ENCODE data around the gene CRB1.

CRB1 gene

GRCh38 chr1:197303463-197303862 is 35.4 kb downstream of the CRB1 start:
- no peak for DNase-seq (ENCODE audit: low read depth)

- DNase-seq (ENCODE audit: low read depth): no peak
Measured at GRCh38 chr1:197304638-197305200, 36.7 kb downstream of the CRB1 start.

GRCh38 chr1:197305925-197306324 is 37.9 kb downstream of the CRB1 start:
- DNase-seq (ENCODE audit: low read depth): no peak

GRCh38 chr1:197306381-197307062 is 38.5 kb downstream of the CRB1 start:
- no peak for DNase-seq (ENCODE audit: low read depth)

DNA sequence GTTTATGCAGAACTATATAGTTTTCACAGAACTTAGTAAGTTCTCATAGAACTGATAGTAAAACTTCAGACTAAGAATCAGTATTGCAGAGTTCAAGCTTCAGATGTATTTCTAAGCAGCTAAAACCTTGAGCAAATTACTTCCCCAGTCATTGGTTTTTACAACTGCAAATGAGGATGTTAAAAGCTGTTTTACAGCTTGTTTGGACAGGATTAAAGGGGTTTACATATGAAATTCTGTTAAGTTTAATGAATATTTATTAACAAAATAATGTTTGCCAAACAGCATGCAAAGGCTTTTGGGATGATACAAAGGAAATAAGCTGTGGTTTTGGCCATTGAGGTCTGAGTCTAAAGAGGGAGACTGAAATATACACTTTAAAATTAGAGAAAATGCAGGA is 39.1 kb downstream of the CRB1 start:
- no peak for DNase-seq (ENCODE audit: low read depth)

- DNase-seq (ENCODE audit: low read depth): no peak
Measured at GRCh38 chr1:197307551-197307950, 39.5 kb downstream of the CRB1 start.

GRCh38 chr1:197311081-197311480 is 43.0 kb downstream of the CRB1 start:
- DNase-seq (ENCODE audit: low read depth): no peak

GRCh38 chr1:197312163-197312562 is 44.1 kb downstream of the CRB1 start:
- no peak for DNase-seq (ENCODE audit: low read depth)

DNA sequence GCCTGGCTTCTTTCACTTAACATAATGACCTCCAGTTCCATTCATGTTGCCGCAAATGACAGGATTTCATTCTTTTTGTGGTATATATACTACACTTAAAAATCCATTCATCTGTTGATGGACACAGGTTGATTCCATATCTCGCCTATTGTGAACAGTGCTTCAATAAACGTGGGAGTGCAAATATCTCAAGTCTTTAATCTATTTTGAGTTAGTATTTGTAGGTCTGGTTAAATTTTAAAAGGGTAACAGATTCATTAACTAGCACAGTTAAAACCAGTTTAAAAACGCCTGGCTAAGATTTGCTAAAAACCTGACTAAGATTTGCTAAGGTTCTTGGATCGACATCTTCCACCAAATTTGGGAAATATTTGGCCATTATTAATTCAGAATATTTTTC is 45.7 kb downstream of the CRB1 start:
- no peak for DNase-seq (ENCODE audit: low read depth)

- DNase-seq (ENCODE audit: low read depth): no peak
Measured at GRCh38 chr1:197314682-197315081, 46.6 kb downstream of the CRB1 start.

- no peak for DNase-seq (ENCODE audit: low read depth)
Measured at GRCh38 chr1:197319631-197320030, 51.6 kb downstream of the CRB1 start.

DNA sequence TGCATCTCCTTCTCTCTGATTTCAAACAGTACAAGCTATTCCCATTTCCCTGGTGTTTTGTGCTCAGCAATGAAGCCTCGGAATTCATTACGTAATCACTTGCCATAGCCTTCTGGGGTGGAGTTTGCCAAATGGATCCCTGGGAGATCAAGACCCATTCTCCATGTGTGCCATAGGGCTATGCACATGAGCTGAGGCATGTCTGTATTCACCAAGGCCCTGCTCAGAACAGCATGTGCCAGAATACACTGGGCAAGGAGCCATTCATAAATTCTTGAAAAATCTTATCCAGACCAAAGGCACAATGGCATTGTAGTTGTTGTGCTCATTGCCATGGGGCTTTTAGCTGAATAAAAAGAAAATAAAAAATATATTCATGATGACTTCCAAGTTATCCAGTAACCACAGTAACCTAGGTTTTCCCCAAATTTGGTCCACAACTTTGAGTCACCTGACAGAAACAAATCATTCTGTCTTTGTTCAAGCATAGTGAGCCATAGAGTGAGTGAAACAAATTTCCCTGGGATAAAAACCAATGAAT is 53.0 kb downstream of the CRB1 start:
- DNase-seq (ENCODE audit: low read depth): peak; percentile 87

DNA sequence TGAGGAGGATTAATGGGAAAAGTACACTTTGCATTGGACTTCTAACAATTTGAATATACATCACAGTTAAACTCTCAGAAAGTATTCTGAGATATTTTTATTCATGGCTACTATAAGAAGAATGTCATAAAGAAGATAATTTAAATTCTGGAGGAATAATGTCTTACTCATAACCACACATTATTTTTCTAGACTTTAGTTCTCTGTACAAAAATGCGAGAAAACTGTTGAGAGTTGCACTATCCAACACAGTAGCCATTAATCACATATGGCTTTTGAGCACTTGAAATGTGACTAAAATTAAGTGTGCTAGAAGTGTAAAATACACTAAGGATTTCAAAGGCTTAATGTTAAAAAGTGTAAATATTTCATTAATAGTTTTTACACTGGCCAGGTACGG is 53.8 kb downstream of the CRB1 start:
- no peak for DNase-seq (ENCODE audit: low read depth)

DNA sequence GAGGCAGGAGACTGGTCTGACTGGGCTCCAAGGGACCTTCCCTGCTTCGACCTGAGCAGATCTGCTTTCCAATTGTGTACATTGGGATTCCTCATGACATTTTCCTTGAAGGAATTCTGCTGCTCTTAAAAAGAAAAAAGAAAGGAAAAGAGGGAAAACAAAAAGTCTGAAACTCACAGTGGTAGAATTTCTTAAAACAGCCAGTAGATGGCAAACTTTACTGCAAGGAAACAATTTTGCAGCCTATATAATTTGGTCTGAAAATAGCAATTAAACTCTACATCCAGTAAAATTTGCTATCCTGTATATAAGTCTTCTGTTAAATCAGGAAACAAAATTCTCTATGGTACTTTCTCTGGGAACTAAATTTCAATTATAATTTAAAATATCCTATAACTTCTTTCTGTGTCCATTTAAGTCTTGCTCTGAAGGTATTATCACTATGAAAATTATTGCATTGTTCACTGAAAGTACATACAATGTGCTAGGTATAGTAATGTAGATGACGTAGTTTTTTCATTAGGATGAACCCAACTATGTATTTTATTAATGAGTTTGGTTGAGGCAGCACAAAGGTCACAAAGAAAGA is 59.8 kb downstream of the CRB1 start:
- DNase-seq (ENCODE audit: low read depth): no peak

- no peak for DNase-seq (ENCODE audit: low read depth)
Measured at GRCh38 chr1:197330213-197330612, 62.2 kb downstream of the CRB1 start.

- DNase-seq (ENCODE audit: low read depth): no peak
Measured at GRCh38 chr1:197331565-197331964, 63.5 kb downstream of the CRB1 start.

DNA sequence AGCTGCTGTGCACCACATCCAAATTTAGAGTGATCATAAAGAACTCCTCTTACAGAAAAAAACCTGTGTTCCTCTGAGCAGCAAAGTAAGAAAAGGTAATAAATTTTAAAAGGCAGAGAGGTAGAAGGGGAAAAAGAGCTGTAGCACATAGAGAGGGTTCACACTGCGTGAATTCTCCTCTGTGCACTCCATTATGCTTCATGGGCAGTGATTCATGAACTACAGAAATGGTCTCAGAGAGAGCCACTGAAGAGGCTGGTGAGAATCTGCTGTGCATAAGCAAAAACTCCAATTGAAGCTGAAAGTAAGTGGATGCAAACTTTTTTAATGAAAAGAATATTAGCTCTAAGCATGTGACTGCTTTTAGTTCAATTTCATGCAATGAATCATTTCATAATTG is 65.0 kb downstream of the CRB1 start:
- DNase-seq (ENCODE audit: low read depth): no peak

- DNase-seq (ENCODE audit: low read depth): no peak
Measured at GRCh38 chr1:197336571-197336970, 68.5 kb downstream of the CRB1 start.

GRCh38 chr1:197339106-197340060 is 71.3 kb downstream of the CRB1 start:
- no peak for DNase-seq (ENCODE audit: low read depth)

DNA sequence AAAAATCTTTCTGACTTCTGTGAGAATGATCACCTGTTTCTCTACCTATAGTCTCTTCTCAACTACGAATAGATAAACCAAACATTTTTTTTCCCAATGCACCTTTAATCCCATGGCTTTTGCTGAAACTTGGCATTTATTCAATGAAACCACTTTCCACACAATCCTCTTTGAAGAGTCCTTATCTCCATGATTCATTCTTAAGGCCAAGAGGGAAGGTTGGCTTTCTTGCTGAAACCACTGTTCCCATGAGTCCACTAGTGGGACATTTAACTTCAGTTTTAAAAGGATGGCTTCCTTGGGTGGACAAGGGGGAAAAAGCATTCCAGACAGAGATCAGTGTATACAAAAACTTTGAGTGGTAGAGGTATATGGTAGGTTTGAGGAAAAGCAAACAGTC is 73.6 kb downstream of the CRB1 start:
- DNase-seq (ENCODE audit: low read depth): no peak

- DNase-seq (ENCODE audit: low read depth): no peak
Measured at GRCh38 chr1:197342044-197342565, 74.1 kb downstream of the CRB1 start.

DNA sequence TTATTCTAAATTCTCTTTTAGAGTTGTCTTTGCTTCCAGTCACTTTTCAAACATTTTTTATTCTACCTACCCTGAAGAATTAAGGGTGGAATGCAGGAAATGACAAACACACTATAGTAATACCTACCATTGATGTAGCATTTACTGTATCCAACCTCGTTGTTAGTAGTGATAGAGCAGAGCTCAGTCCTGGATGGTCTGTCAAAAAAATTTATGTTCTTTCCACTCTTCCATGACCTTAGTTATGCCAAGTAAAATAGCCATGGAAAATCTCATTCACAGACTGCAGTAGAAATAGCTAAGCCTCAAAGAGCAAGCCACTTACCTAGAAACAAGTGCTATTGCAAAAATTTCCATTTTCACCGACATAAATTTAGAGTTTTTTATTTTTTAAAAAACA is 74.6 kb downstream of the CRB1 start:
- DNase-seq (ENCODE audit: low read depth): no peak

All from stromal cell of bone marrow (primary cell).